ENCODE measurements around the gene ADGRB3. TPM values are rescaled to one million over a fixed set of nuclear protein-coding genes. Genes with fewer than 3 reads are reported as not detected.
A peak's percentile ranks its signal among the peaks of the same experiment; 100 is the strongest.

Gene ADGRB3
- total RNA-seq, 1 donor from 2014 or later = 179 TPM

GRCh38 chr6:68709091-68709490 lies 74.0 kb downstream of the ADGRB3 start:
- no peak for DNase-seq

- no peak for DNase-seq
Observed at GRCh38 chr6:68709882-68710281, 74.8 kb downstream of the ADGRB3 start.

- DNase-seq = no peak
Observed at GRCh38 chr6:68710496-68710895, 75.4 kb downstream of the ADGRB3 start.

- DNase-seq = no peak
Observed at GRCh38 chr6:68710916-68711315, 75.8 kb downstream of the ADGRB3 start.

GRCh38 chr6:68711386-68712000 lies 76.4 kb downstream of the ADGRB3 start:
- DNase-seq = no peak

GRCh38 chr6:68716620-68717019 lies 81.5 kb downstream of the ADGRB3 start:
- DNase-seq = no peak

GRCh38 chr6:68718385-68719073 lies 83.4 kb downstream of the ADGRB3 start:
- peak; percentile 28 for DNase-seq

- DNase-seq = no peak
Observed at GRCh38 chr6:68719761-68720160, 84.7 kb downstream of the ADGRB3 start.

- DNase-seq = no peak
Observed at GRCh38 chr6:68722891-68723527, 87.9 kb downstream of the ADGRB3 start.

GRCh38 chr6:68724060-68724459 lies 89.0 kb downstream of the ADGRB3 start:
- no peak for DNase-seq

- no peak for DNase-seq
Observed at GRCh38 chr6:68726337-68726736, 91.3 kb downstream of the ADGRB3 start.

GRCh38 chr6:68726992-68727391 lies 91.9 kb downstream of the ADGRB3 start:
- DNase-seq = no peak

GRCh38 chr6:68727699-68728098 lies 92.6 kb downstream of the ADGRB3 start:
- DNase-seq = no peak

- no peak for DNase-seq
Observed at GRCh38 chr6:68728159-68728979, 93.3 kb downstream of the ADGRB3 start.

GRCh38 chr6:68729377-68729903 lies 94.4 kb downstream of the ADGRB3 start:
- no peak for DNase-seq

GRCh38 chr6:68730291-68731054 lies 95.4 kb downstream of the ADGRB3 start:
- no peak for DNase-seq

GRCh38 chr6:68732423-68732822 lies 97.3 kb downstream of the ADGRB3 start:
- DNase-seq = no peak

GRCh38 chr6:68735866-68736265 lies 100.8 kb downstream of the ADGRB3 start:
- DNase-seq = no peak

GRCh38 chr6:68737061-68737460 lies 102.0 kb downstream of the ADGRB3 start:
- no peak for DNase-seq

GRCh38 chr6:68738039-68738438 lies 103.0 kb downstream of the ADGRB3 start:
- DNase-seq = no peak

- DNase-seq = no peak
Observed at GRCh38 chr6:68740828-68741500, 105.9 kb downstream of the ADGRB3 start.

Data from occipital lobe (tissue), 2 donors.